Cardiac muscle cell (in vitro differentiated cells and primary cell): ENCODE results near the gene CCDC85C. TPM values are rescaled to one million over a fixed set of nuclear protein-coding genes. Genes with fewer than 3 reads are reported as not detected.

ENCODE experiments used
- DNase-seq, 2 donors: peaks; one replicate each; pipeline versions ENCODE4 v3.0.0 to v3.0.0-alpha.2; 2010 to 2017; ENCODE audit warnings: low read depth in 1 of 2, low spot score in 1 of 2
- H3K27ac ChIP-seq: fragments of 200-600 bp; sonication (generic); 2 replicates; pipeline ENCODE4 v1.5.1; 2016
- H3K27me3 ChIP-seq: fragments of 200-600 bp; sonication (generic); 2 replicates; pipeline ENCODE4 v1.6.0; 2016; ENCODE audit warnings: control low read depth
- H3K36me3 ChIP-seq: fragments of 200-600 bp; sonication (generic); 2 replicates; pipeline ENCODE4 v1.5.1; 2016; ENCODE audit warnings: control low read depth
- H3K4me1 ChIP-seq: fragments of 200-600 bp; sonication (generic); 2 replicates; pipeline ENCODE4 v1.8.1; 2017; ENCODE audit warnings: low read depth, mild to moderate bottlenecking, mixed run types
- H3K4me3 ChIP-seq: fragments of 200-600 bp; sonication (generic); 2 replicates; pipeline ENCODE4 v1.5.1; 2016; ENCODE audit warnings: mild to moderate bottlenecking
- H3K9me3 ChIP-seq: fragments of 200-600 bp; sonication (generic); 2 replicates; pipeline ENCODE4 v1.5.1; 2017; ENCODE audit warnings: low read depth, mild to moderate bottlenecking, control low read depth
- polyA plus RNA-seq: library from polyadenylated mRNA; unstranded; fragments of >200 nt; fragmentation: Nextera tagmentation; extraction: Ambion mirVana; gene quantifications from 2 replicates; pipeline ENCODE4 v1.2.1, GENCODE V29; 2016
- total RNA-seq: library from RNA; depleted of rRNA; stranded (reverse); fragments of >200 nt; gene quantifications from 2 replicates; pipeline ENCODE4 v1.2.3, GENCODE V29; 2016
- TF ChIP-seq, protein P1 (sequence below): IDR thresholded peaks from 2 replicates; pipeline ENCODE4 v1.5.1; 2012; ENCODE audit warnings: low read depth, mild to moderate bottlenecking, low read length

CCDC85C gene
- total and polyA plus RNA-seq, 2 experiments from 2014 or later, result 39.6 to 45.7 TPM

- no peak for DNase-seq
- Histone ChIP-seq H3K4me1 (peaks cover 14% of the 10 kb centered on the region), H3K4me3 (no peak overlapping the region), H3K9me3 (no peaks in the 10 kb centered on the region), H3K27ac (no peak overlapping the region), H3K36me3 (peaks cover 36% of the 10 kb centered on the region), H3K27me3 (no peaks in the 10 kb centered on the region)
- TF ChIP-seq, protein P1, sequence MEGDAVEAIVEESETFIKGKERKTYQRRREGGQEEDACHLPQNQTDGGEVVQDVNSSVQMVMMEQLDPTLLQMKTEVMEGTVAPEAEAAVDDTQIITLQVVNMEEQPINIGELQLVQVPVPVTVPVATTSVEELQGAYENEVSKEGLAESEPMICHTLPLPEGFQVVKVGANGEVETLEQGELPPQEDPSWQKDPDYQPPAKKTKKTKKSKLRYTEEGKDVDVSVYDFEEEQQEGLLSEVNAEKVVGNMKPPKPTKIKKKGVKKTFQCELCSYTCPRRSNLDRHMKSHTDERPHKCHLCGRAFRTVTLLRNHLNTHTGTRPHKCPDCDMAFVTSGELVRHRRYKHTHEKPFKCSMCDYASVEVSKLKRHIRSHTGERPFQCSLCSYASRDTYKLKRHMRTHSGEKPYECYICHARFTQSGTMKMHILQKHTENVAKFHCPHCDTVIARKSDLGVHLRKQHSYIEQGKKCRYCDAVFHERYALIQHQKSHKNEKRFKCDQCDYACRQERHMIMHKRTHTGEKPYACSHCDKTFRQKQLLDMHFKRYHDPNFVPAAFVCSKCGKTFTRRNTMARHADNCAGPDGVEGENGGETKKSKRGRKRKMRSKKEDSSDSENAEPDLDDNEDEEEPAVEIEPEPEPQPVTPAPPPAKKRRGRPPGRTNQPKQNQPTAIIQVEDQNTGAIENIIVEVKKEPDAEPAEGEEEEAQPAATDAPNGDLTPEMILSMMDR, result no peak
Observed at GRCh38 chr14:99461411-99462085, 142.5 kb downstream of the CCDC85C start.

- peaks cover 41% of the 10 kb centered on the region for H3K36me3 ChIP-seq
- no peak for DNase-seq
- TF ChIP-seq, protein P1, result no peak
Observed at GRCh38 chr14:99460793-99461192, 143.2 kb downstream of the CCDC85C start.

DNA sequence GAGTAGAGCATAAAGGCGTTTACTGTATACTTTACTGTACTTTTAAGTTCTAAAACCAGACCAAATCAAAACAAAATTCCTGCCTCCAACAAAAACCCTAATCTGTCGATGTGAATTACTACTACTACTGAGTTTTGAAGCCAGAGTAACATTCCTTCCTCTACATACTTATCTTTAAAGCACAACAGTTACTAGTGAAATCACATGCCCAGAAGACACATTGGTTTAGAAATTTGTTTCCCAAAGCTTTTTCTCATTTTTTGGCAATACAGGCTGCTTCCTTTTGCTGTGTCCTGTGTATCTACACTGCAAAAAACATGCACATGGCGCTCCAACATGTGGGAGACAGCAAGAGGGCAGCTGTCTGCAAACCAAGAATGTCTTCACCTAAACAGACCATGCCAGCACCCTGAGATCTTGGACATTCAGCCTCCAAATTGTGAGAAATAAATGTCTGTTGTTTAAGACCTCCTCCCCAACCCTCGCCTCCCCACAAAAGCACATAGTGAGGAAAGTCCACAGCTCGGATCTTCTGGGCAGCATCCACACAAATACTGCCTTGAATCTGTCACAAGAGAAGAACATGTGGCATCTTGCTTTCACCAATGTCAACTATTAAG is 144.4 kb downstream of the CCDC85C start:
- TF ChIP-seq, protein P1, result no peak
- DNase-seq, result no peak
- no peak overlapping the region for H3K4me3 ChIP-seq
- H3K27ac ChIP-seq, result no peak overlapping the region
- H3K27me3 ChIP-seq, result no peaks in the 10 kb centered on the region
- peaks cover 46% of the 10 kb centered on the region for H3K36me3 ChIP-seq
- no peaks in the 10 kb centered on the region for H3K9me3 ChIP-seq
- H3K4me1 ChIP-seq, result peaks cover 10% of the 10 kb centered on the region

More at GRCh38 chr14:99460793-99461192, 143.2 kb downstream of the CCDC85C start:
- Histone ChIP-seq H3K9me3 (no peaks in the 10 kb centered on the region), H3K27ac (no peak overlapping the region), H3K4me1 (peaks cover 10% of the 10 kb centered on the region), H3K27me3 (no peaks in the 10 kb centered on the region), H3K4me3 (no peak overlapping the region)

DNA sequence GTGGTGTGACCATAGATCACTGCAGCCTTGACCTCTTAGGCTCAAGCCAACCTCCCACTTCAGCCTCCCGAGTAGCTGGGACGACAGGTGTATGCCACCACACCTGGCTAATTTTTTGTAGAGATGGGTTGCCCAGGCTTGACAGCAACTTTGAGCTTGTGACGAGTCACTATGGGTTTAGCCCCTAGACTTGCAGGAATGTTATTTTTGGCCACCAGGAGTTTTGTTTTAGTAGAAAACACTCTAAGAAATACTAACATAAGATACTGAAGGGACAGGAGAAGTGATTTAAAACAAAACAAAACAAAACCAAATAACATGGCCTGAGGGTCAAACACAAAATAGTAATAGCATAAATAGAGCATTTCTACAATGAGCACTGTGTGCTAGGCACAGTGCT is 149.8 kb downstream of the CCDC85C start:
- Histone ChIP-seq H3K36me3 (peaks cover 31% of the 10 kb centered on the region), H3K27me3 (no peaks in the 10 kb centered on the region), H3K9me3 (no peaks in the 10 kb centered on the region), H3K4me3 (no peak overlapping the region), H3K4me1 (no peaks in the 10 kb centered on the region), H3K27ac (no peak overlapping the region)
- TF ChIP-seq, protein P1, result no peak
- DNase-seq, result no peak

GRCh38 chr14:99452968-99453367 is 151.0 kb downstream of the CCDC85C start:
- H3K27me3 ChIP-seq, result no peaks in the 10 kb centered on the region
- H3K4me3 ChIP-seq, result no peak overlapping the region
- TF ChIP-seq, protein P1, result no peak
- no peak overlapping the region for H3K27ac ChIP-seq
- no peak for DNase-seq
- H3K36me3 ChIP-seq, result peaks cover 29% of the 10 kb centered on the region
- no peaks in the 10 kb centered on the region for H3K9me3 ChIP-seq
- no peaks in the 10 kb centered on the region for H3K4me1 ChIP-seq
